ENCODE measurements around the gene C16orf54.

DNA sequence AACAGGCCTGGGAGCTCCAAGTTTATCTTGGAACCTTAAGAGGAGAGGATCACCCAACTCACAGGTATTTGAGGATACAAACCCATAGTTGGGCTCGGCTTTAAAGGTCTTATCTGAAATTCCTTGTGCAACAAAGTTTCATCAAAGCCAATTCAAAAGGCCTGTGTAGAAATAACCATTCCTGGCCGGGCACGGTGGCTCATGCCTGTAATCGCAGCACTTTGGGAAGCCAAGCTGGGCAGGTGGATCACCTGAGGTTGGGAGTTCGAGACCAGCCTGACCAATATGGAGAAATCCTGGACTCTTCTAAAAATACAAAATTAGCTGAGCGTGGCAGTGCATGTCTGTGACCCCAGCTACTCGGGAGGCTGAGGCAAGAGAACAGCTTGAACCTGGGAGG, 28.7 kb downstream of the C16orf54 start:
- TF ChIP-seq, protein P1, sequence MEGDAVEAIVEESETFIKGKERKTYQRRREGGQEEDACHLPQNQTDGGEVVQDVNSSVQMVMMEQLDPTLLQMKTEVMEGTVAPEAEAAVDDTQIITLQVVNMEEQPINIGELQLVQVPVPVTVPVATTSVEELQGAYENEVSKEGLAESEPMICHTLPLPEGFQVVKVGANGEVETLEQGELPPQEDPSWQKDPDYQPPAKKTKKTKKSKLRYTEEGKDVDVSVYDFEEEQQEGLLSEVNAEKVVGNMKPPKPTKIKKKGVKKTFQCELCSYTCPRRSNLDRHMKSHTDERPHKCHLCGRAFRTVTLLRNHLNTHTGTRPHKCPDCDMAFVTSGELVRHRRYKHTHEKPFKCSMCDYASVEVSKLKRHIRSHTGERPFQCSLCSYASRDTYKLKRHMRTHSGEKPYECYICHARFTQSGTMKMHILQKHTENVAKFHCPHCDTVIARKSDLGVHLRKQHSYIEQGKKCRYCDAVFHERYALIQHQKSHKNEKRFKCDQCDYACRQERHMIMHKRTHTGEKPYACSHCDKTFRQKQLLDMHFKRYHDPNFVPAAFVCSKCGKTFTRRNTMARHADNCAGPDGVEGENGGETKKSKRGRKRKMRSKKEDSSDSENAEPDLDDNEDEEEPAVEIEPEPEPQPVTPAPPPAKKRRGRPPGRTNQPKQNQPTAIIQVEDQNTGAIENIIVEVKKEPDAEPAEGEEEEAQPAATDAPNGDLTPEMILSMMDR (IDR thresholded peaks at IDR 0.05), result no peak
- TF ChIP-seq POLR2A (IDR thresholded peaks at IDR 0.05), result no peak
